Measurements from ENCODE around the gene ATXN1. TPM values are rescaled to one million over a fixed set of nuclear protein-coding genes. Genes with fewer than 3 reads are reported as not detected.

Gene ATXN1
- total RNA-seq, 4 donors from 2014 or later, result 24.9 to 48.0 (median 36.8) TPM

DNA sequence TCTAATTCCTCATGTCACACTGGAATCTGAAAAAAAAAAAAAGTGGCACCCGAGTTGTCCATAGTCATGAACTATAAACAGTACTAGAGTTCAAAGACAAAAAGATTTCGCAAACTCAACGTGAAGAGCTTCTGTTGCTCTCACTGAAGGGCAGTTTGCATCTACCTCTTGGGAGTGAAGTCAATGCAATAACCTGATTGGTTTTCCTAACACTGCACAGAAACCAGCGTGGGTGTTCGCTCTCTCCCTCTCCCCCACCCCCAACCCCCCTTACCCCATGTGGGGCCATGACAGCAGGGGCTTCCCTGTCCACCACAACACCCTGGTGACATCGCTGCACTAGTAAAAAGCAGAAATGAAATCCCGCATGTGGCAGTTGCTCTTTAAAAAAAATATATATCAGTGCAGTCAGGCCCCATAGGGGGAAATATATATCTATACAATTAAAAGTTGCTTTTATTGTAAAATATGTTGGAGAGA, 456.0 kb downstream of the ATXN1 start:
- no peaks in the 10 kb centered on the region for H3K4me1 ChIP-seq
- no peak overlapping the region for H3K27ac ChIP-seq
- WGBS, 2 donors, result 68 to 74% methylated on average over 7 of the region's 7 CpGs
- H3K9me3 ChIP-seq, result no peaks in the 10 kb centered on the region
- H3K4me3 ChIP-seq, result no peak overlapping the region
- H3K27me3 ChIP-seq, result no peaks in the 10 kb centered on the region
- TF ChIP-seq EP300 (IDR thresholded peaks at IDR 0.05) (no peak), POLR2A (IDR thresholded peaks at IDR 0.05) (no peak)
- TF ChIP-seq, protein P1, sequence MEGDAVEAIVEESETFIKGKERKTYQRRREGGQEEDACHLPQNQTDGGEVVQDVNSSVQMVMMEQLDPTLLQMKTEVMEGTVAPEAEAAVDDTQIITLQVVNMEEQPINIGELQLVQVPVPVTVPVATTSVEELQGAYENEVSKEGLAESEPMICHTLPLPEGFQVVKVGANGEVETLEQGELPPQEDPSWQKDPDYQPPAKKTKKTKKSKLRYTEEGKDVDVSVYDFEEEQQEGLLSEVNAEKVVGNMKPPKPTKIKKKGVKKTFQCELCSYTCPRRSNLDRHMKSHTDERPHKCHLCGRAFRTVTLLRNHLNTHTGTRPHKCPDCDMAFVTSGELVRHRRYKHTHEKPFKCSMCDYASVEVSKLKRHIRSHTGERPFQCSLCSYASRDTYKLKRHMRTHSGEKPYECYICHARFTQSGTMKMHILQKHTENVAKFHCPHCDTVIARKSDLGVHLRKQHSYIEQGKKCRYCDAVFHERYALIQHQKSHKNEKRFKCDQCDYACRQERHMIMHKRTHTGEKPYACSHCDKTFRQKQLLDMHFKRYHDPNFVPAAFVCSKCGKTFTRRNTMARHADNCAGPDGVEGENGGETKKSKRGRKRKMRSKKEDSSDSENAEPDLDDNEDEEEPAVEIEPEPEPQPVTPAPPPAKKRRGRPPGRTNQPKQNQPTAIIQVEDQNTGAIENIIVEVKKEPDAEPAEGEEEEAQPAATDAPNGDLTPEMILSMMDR (IDR thresholded peaks at IDR 0.05), result no peak
- no peak for DNase-seq (ENCODE audit: low spot score in 2 of 2)
- peaks cover 0 to 25% (median 0%) of the 10 kb centered on the region in 3 donors for H3K36me3 ChIP-seq

DNA sequence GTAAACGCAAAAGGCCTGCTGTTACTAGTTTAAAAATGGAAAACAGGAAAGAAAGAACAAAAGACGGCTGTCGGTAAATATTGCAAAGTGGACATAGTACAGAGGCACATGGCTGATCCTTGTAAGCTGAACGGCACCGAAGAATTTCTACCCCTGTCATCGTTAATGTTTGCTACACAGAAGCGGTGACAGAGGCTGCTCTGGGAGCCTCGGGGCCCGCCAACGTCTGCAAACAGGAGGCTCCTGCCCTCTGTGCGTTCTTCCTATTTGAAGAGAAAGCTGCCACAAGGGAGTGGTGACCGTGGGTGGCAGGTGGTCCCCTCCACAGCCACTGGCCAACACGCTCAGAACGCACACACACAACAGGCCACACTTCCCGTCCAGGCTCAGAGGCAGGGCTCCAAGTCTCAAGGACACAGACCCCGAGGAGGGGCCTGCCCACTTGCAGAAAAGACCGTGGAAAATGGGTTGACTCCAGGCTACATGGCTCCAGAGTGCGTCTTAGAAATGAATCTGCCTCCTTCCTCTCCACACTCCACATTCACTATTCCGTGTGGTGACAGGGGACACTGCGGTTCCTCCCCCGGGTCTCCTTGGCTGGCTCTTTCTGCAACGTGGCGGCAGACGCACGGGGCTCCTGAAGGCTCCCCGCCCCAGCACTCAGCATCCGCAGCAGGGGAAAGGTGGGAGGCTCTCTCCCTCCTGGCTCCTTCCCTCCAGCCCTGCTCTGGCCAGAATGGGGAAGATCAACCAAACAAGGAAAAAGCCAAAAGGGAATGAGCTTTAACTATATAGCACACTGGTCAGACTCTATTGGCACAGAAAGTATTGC, 458.3 kb downstream of the ATXN1 start:
- WGBS, 2 donors, result 61 to 67% methylated on average over 27 of the region's 27 CpGs
- TF ChIP-seq POLR2A (IDR thresholded peaks at IDR 0.05), result no peak
- TF ChIP-seq, protein P1 (IDR thresholded peaks at IDR 0.05), result no peak
- no peak for TF ChIP-seq EP300 (IDR thresholded peaks at IDR 0.05)
- Histone ChIP-seq H3K9me3 (no peaks in the 10 kb centered on the region), H3K36me3 (peaks cover 0 to 34% (median 0%) of the 10 kb centered on the region in 3 donors), H3K27ac (no peak overlapping the region), H3K4me3 (no peak overlapping the region), H3K4me1 (no peaks in the 10 kb centered on the region), H3K27me3 (no peaks in the 10 kb centered on the region)
- no peak for DNase-seq (ENCODE audit: low spot score in 2 of 2)

DNA sequence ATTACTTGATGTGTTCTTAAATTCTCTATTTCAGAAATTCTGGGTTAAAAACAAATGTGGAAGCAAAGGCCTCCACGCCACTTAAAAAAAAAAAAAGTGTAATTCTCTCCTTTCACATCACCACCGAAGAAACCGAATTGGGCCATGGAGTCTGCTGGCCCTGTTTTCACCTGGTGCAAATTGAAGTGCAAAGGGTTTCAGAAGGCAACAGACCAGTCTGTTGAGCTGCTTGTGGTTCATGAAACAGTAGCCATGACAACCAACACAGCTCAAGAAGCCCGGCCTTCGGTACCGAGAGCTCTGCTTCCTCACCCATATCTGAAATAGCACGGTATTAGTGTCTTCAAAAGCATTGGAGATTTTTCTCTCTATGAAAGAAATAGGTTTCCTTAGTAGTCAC, 459.7 kb downstream of the ATXN1 start:
- Histone ChIP-seq H3K27me3 (no peaks in the 10 kb centered on the region), H3K9me3 (no peaks in the 10 kb centered on the region), H3K4me1 (no peaks in the 10 kb centered on the region), H3K36me3 (peaks cover 0 to 42% (median 0%) of the 10 kb centered on the region in 3 donors), H3K4me3 (no peak overlapping the region), H3K27ac (no peak overlapping the region)
- no peak for DNase-seq (ENCODE audit: low spot score in 2 of 2)
- TF ChIP-seq POLR2A (IDR thresholded peaks at IDR 0.05), result no peak
- TF ChIP-seq EP300 (IDR thresholded peaks at IDR 0.05), result no peak
- TF ChIP-seq, protein P1 (IDR thresholded peaks at IDR 0.05), result no peak
- 86 to 87% methylated on average over 7 of the region's 7 CpGs for WGBS, 2 donors

DNA sequence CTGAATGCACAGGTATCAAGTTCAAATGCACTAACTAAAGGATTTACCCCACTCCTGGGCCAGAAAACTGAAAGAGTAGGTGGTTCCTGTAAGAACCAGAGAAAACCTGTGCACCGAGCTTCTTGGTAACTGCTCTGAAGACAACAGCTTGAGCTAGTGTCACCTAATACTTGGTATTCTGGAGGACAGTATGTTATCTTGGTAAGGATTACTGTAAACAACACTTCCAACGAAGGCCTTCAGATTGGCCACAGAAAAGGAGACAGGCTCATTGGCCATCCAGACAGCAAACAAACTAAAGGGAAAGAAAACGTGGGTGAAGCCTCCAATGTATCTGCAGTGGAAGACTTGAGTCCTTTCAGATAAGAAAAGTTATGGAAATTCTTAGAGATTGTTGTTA, 461.4 kb downstream of the ATXN1 start:
- no peaks in the 10 kb centered on the region for H3K9me3 ChIP-seq
- no peak overlapping the region for H3K27ac ChIP-seq
- WGBS, 2 donors, result 94 to 95% methylated on average over 3 of the region's 3 CpGs
- TF ChIP-seq EP300 (IDR thresholded peaks at IDR 0.05) (no peak), POLR2A (IDR thresholded peaks at IDR 0.05) (no peak)
- TF ChIP-seq, protein P1 (IDR thresholded peaks at IDR 0.05), result no peak
- H3K4me1 ChIP-seq, result no peaks in the 10 kb centered on the region
- peaks cover 0 to 28% (median 0%) of the 10 kb centered on the region in 3 donors for H3K36me3 ChIP-seq
- no peak for DNase-seq (ENCODE audit: low spot score in 2 of 2)
- H3K4me3 ChIP-seq, result no peak overlapping the region
- no peaks in the 10 kb centered on the region for H3K27me3 ChIP-seq

DNA sequence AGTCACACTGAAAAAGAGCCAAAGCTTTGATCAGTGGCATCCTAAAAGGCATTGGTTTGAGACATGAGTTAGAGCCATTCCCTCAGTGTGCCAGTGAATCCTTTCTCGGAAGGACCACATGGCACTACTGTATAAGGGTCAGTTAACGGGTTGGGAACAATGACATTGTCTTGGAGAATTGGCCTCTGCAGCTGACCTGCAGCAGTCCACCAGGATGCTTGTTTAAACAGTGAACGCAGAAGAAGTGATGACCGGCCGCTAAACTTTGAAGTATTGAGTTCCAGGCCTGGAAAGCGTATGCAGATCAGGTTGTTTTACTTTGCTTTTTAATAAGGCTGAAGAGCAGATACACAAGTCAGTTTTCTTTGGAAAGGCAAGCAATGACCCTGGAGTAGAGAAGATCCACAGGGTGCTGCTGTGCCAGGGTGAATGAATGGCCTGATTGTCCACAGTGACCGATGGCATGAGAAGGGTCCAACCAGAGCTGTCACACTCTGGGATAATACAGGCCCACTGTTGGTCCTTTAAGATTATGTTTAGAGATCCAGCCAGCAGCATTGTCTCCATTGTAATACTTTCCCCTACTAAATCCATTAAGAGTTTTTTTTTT, 465.1 kb downstream of the ATXN1 start:
- Histone ChIP-seq H3K9me3 (no peaks in the 10 kb centered on the region), H3K27me3 (no peaks in the 10 kb centered on the region), H3K27ac (no peak overlapping the region), H3K4me3 (no peak overlapping the region), H3K36me3 (peaks cover 0 to 26% (median 0%) of the 10 kb centered on the region in 3 donors), H3K4me1 (no peaks in the 10 kb centered on the region)
- no peak for TF ChIP-seq POLR2A (IDR thresholded peaks at IDR 0.05)
- no peak for TF ChIP-seq EP300 (IDR thresholded peaks at IDR 0.05)
- TF ChIP-seq, protein P1 (IDR thresholded peaks at IDR 0.05), result no peak
- 80 to 85% methylated on average over 7 of the region's 7 CpGs for WGBS, 2 donors
- no peak for DNase-seq (ENCODE audit: low spot score in 2 of 2)
